Measurements from ENCODE around the gene TJAP1.
A peak's percentile ranks its signal among the peaks of the same experiment; 100 is the strongest.

TJAP1 gene

GRCh38 chr6:43477235-43478007 is at the start of gene TJAP1:
Gene TJAP1, plus strand, starts transcription at chr6:43477570. Its CDS starts 21,432 bp downstream, at chr6:43499002.
- Histone ChIP-seq H3K27ac (ENCODE audit: extremely low read depth, low read depth, low read length) (peak within 1 kb of the TSS; percentile 50), H3K4me3 (ENCODE audit: low read depth, low read length) (peak within 1 kb of the TSS; percentile 81), H3K9me3 (ENCODE audit: control insufficient read depth, insufficient read depth, low read depth, low read length) (no peaks in the 10 kb centered on the region), H3K4me1 (ENCODE audit: control insufficient read depth, insufficient read depth, low read length) (peaks cover 10% of the 10 kb centered on the region), H3K36me3 (ENCODE audit: control insufficient read depth in 2 of 2, insufficient read depth in 1 of 2, low read length in 2 of 2) (peaks cover 0 to 19% of the 10 kb centered on the region in 2 experiments; a peak in 2 of 3 replicates)
- CTCF ChIA-PET: interaction anchor here (0.9 to 2.0 kb wide), 4 partner anchors 9 to 29 kb away, joined by 3 to 9 read pairs (median 5); no protein-coding TSS in a partner anchor
- POLR2A ChIA-PET: interaction anchor here (0.6 to 2.2 kb wide), 31 partner anchors 8 to 696 kb away, joined by 3 to 13 read pairs (median 4); partner anchors contain the start of genes ABCC10, BICRAL, LRRC73 and POLH
- TF ChIP-seq ZIC2 (tag by site-specific recombination; IDR thresholded peaks at IDR 0.05) (peak; percentile 37; the same call in 1 of the 2 replicates), ZNF76 (tag by site-specific recombination; IDR thresholded peaks at IDR 0.05; ENCODE audit: borderline replicate concordance, low read depth) (peak; percentile 95), ZFP37 (tag by site-specific recombination; IDR thresholded peaks at IDR 0.05) (no peak), PATZ1 (tag by site-specific recombination; IDR thresholded peaks at IDR 0.05) (peak; percentile 84), ZNF785 (tag by site-specific recombination; IDR thresholded peaks at IDR 0.05) (0 out of 2 replicates have a peak, but pooled peaks have one; percentile 46), ZBTB8A (tag by site-specific recombination; IDR thresholded peaks at IDR 0.05) (0 out of 2 replicates have a peak, but pooled peaks have one; percentile 20), ZNF350 (tag by site-specific recombination; IDR thresholded peaks at IDR 0.05) (no peak), ZNF843 (tag by site-specific recombination; IDR thresholded peaks at IDR 0.05) (0 out of 2 replicates have a peak, but pooled peaks have one; percentile 19), ZNF2 (tag by site-specific recombination; IDR thresholded peaks at IDR 0.05) (peak; percentile 61; the same call in 1 of the 2 replicates), ZNF324 (tag by site-specific recombination; IDR thresholded peaks at IDR 0.05) (peak; percentile 50), GLIS1 (tag by site-specific recombination; IDR thresholded peaks at IDR 0.05) (0 out of 2 replicates have a peak, but pooled peaks have one; percentile 23), ZBTB26 (tag by site-specific recombination; optimal IDR thresholded peaks at IDR 0.05) (peak; percentile 35), ZNF394 (tag by site-specific recombination; IDR thresholded peaks at IDR 0.05; ENCODE audit: borderline replicate concordance) (peak; percentile 53), KLF8 (tag by site-specific recombination; IDR thresholded peaks at IDR 0.05) (peak; percentile 72; the same call in 1 of the 2 replicates), ZFHX2 (tag by site-specific recombination; conservative IDR thresholded peaks at IDR 0.05) (peak; percentile 77), ZNF335 (tag by site-specific recombination; conservative IDR thresholded peaks at IDR 0.05) (peak; percentile 85), SP2 (tag by site-specific recombination; IDR thresholded peaks at IDR 0.05) (peak; percentile 94), KLF16 (tag by site-specific recombination; IDR thresholded peaks at IDR 0.05) (peak; percentile 19), YY1 (tag by site-specific recombination; IDR thresholded peaks at IDR 0.05) (peak; percentile 89; the same call in 1 of the 2 replicates), KLF9 (tag by site-specific recombination; IDR thresholded peaks at IDR 0.05; ENCODE audit: low read depth) (peak; percentile 66; the same call in 1 of the 2 replicates), ZNF830 (tag by site-specific recombination; IDR thresholded peaks at IDR 0.05; ENCODE audit: low read depth) (no peak), ZFP69B (tag by site-specific recombination; IDR thresholded peaks at IDR 0.05) (0 out of 2 replicates have a peak, but pooled peaks have one; percentile 15), ZBTB20 (tag by site-specific recombination; IDR thresholded peaks at IDR 0.05) (peak; percentile 69; the same call in 1 of the 2 replicates), ZXDB (tag by site-specific recombination; IDR thresholded peaks at IDR 0.05) (peak; percentile 97)
- TF ChIP-seq, protein P1, sequence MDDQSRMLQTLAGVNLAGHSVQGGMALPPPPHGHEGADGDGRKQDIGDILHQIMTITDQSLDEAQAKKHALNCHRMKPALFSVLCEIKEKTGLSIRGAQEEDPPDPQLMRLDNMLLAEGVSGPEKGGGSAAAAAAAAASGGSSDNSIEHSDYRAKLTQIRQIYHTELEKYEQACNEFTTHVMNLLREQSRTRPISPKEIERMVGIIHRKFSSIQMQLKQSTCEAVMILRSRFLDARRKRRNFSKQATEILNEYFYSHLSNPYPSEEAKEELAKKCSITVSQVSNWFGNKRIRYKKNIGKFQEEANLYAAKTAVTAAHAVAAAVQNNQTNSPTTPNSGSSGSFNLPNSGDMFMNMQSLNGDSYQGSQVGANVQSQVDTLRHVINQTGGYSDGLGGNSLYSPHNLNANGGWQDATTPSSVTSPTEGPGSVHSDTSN (CRISPR knock-in tag; IDR thresholded peaks at IDR 0.05): peak; percentile 88
- TF ChIP-seq, protein P2, sequence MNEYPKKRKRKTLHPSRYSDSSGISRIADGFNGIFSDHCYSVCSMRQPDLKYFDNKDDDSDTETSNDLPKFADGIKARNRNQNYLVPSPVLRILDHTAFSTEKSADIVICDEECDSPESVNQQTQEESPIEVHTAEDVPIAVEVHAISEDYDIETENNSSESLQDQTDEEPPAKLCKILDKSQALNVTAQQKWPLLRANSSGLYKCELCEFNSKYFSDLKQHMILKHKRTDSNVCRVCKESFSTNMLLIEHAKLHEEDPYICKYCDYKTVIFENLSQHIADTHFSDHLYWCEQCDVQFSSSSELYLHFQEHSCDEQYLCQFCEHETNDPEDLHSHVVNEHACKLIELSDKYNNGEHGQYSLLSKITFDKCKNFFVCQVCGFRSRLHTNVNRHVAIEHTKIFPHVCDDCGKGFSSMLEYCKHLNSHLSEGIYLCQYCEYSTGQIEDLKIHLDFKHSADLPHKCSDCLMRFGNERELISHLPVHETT (tag by site-specific recombination; IDR thresholded peaks at IDR 0.05): peak; percentile 31; the same call in 1 of the 2 replicates
- TF ChIP-seq, protein P3, sequence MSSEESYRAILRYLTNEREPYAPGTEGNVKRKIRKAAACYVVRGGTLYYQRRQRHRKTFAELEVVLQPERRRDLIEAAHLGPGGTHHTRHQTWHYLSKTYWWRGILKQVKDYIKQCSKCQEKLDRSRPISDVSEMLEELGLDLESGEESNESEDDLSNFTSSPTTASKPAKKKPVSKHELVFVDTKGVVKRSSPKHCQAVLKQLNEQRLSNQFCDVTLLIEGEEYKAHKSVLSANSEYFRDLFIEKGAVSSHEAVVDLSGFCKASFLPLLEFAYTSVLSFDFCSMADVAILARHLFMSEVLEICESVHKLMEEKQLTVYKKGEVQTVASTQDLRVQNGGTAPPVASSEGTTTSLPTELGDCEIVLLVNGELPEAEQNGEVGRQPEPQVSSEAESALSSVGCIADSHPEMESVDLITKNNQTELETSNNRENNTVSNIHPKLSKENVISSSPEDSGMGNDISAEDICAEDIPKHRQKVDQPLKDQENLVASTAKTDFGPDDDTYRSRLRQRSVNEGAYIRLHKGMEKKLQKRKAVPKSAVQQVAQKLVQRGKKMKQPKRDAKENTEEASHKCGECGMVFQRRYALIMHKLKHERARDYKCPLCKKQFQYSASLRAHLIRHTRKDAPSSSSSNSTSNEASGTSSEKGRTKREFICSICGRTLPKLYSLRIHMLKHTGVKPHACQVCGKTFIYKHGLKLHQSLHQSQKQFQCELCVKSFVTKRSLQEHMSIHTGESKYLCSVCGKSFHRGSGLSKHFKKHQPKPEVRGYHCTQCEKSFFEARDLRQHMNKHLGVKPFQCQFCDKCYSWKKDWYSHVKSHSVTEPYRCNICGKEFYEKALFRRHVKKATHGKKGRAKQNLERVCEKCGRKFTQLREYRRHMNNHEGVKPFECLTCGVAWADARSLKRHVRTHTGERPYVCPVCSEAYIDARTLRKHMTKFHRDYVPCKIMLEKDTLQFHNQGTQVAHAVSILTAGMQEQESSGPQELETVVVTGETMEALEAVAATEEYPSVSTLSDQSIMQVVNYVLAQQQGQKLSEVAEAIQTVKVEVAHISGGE (tag by site-specific recombination; conservative IDR thresholded peaks at IDR 0.05; ENCODE audit: low read depth): 0 out of 2 replicates have a peak, but pooled peaks have one; percentile 25
